Myocyte (in vitro differentiated cells): Measurements from ENCODE around the gene GFAP. TPM values are rescaled to one million over a fixed set of nuclear protein-coding genes. Genes with fewer than 3 reads are reported as not detected.

Experiments
- DNase-seq: peaks from one replicate; pipeline ENCODE4 v3.0.0-alpha.2; 2012; ENCODE audit warnings: low read depth
- total RNA-seq: library from RNA; depleted of rRNA; stranded (reverse); fragments of >200 nt; gene quantifications from 2 replicates; pipeline ENCODE4 v1.2.3, GENCODE V29; 2014

Gene GFAP
- total RNA-seq, 1 donor from 2014 or later, result 2.3 TPM

DNA sequence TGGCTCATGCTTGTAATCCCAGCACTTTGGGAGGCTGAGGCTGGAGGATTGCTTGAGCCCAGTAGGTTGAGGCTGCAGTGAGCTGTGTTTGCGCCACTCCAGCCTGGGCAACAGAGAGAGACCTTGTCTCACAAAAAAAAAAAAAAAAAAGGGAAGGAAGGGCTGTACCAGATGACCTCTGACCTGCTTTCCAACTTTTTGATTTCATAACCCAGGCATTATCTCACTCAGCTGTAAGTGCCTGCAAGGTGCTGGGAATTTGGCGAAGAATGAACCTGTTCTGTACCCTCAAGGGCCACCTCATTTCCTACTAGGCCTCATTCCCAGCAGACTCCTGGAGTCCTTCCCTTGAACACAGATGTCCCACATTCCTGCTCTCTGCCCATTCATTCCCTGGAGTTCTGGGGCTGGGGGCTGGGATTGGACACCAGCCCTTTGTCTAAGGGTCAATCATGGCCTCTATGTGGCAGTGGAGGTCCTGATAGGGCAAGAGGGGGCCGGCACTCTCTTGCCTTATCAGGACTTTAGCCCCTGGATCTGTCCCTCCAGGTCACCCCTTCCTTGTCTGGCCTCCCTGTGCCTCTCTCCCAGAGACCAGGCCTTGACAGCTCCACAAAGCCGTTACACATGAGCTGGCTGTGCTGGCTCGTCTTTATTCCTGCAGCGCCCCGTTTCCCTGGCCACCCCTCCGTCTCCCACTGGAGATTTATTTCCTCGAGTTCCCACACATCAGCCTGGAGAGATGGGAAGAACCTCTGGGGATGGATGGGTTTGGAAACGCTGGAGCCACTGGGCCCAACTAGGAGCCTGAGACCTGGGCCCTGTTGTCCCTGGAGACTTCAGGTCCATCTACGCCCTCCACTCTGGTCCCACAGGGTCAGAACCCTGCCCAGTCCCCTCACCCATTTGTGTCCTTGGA, 821 bp upstream of the GFAP start:
- DNase-seq, result no peak

DNA sequence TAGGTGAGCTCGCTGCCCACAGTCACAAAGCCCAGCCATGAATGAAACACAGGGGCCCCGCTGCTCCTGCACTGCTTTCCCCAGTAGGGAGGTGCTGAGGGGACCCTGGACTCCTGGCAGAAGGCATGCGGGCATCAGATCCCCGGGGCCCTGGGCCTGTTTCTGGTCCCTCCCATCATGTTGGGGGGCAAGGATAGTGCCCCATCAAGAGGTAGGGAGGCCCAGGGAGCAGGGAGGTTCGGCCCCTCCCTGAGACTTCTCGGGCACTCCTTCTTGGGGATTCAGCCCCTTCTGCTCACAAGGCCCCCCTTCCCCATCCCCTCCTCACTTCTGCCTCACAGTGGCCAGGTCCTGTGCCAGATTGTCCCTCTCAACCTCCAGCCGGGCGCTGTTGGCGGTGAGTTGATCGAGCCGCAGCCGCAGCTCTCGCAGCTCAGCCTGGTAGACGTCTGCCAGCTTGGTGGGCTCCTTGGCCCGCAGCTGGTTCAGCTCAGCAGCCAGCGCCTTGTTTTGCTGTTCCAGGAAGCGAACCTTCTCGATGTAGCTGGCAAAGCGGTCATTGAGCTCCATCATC, 515 bp downstream of the GFAP start:
- no peak for DNase-seq

DNA sequence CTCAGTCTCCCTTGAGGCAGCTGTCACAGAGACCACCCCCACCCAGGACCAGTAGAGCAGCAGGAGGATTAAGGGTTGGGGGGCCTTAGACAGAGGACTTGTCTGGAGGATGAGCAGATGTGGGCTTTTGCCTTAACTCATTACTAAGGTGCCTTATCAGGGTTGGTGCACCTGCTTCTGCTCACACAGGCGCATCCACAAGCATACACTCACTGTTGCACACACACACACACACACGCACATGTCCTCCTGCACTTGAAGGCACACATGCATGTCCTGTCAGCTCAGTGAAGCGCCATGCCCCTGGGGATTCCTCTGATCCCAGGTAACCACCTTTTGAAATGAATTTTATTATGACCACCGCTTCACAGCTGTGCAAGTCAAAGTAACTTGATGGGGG, 1.2 kb downstream of the GFAP start:
- no peak for DNase-seq

DNA sequence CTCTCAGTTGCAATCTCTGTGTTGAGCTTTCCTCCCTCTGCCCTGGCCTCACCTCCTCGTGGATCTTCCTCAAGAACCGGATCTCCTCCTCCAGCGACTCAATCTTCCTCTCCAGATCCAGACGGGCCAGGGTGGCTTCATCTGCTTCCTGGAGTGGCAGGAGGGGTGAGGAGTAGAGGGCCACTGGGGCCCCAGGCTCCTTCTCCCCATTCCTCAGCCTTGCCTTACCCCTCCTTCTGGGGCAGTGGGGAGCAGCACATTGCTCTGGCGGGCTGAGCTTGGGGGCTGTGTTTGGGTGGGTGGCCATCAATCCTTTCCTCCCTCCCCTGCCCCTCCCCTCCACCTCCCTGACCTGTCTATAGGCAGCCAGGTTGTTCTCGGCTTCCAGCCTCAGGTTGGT, 1.6 kb downstream of the GFAP start:
- no peak for DNase-seq

DNA sequence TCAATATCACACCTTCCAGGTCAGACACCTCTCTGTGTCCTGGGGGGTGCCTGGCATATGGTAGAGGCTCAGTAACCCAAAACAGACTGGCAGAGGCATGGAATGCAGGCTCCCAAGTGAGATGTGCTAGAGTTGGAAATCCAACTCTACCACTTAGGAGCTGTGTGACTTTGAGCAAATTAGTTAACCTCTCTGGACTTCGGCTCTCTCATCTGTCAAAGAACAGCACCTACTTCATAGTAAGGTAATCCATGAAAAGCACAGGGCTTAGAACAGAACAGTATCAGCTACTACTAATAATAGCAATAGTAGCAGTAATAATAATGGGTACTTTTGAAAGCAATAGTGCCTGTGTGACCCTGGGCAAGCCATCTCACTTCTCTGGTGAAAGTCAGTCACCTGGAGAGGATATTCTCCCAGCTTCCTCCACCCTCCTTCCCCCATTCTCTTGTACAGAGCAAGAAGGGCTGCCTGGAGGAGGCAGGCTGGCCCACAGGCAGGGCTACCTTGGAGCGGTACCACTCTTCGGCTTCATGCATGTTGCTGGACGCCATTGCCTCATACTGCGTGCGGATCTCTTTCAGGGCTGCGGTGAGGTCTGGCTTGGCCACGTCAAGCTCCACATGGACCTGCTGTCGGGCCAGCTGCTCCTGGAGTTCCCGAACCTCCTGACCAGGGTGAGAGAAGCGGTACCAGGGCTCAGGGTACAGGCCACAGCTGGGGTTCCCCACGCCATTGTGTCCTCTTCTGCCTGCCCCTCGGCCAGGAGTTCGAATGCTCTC, 2.3 kb downstream of the GFAP start:
- no peak for DNase-seq

DNA sequence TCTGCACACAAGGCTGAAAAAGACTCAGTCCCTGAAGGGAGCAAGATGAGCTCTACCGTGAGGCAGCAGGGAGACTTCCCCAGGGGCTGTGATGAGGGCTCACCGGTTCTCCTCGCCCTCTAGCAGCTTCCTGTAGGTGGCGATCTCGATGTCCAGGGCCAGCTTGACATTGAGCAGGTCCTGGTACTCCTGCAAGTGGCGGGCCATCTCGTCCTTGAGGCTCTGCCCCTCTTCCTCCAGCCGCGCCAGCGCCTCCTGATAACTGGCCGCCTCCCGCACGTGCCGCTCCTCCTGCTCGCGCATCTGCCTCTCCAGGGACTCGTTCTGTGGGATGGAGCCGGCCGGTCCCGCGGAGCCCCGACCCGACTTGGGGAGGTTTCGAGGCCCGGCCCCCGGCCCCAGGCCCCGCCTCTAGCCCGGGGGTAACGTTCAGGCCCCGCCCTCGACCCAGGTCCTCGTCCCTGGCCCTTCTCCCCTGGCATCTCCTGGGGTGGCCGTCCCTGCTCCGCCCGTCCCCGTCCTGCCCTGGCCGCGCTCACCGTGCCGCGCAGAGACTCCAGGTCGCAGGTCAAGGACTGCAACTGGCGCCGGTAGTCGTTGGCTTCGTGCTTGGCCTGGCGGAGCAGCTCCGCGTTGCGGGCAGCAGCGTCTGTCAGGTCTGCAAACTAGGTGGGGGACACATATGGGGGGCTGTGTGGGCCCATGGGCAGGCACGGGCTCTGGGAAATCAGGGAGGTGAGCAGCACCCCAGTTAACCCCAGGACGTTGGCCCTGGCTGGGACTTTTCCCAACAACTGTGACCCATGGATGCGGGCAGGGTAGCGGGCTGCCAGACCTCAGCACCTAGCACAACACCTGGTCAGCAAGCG, 3.9 kb downstream of the GFAP start:
- DNase-seq, result no peak

DNA sequence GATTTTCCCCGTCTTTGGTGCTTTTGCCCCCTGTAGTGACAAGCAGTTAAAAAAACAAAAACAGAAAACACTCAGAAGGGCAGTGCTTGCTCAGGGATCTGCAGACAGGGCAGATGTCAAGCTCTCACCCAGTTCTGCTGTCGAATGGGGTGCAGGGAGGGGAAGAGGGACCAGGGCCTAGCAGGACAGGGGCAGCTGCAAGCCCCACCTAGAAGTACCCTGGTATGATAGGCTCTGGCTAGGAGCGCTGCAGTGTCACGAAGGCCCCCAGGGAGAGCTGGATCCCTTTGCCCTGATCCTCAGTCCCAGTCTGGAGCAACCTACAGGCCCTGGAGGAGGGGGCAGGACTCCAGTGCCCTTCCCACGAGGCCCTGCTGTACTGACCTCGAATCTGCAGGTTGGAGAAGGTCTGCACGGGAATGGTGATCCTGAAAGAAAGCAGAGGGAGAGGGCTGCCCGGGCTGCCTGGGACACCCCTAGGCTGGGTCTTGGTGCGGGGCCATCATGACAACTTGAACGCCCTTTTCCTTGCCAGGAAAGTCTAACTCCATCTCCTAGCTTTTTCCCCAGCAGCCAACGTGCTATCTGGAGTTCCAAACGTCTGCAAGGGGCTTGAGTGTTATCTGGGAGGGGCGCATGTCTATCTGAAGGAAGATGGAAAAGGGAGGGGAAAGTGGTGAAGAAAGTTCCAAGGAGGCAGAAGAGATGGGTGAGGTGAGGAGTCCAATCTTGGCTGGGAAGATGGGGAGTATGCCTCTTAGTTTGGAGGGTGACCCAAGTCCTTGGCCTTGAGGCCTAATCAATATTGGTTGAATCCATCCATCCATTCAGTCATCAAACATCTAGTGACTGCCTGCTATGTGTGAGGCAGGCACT, 4.8 kb downstream of the GFAP start:
- no peak for DNase-seq

DNA sequence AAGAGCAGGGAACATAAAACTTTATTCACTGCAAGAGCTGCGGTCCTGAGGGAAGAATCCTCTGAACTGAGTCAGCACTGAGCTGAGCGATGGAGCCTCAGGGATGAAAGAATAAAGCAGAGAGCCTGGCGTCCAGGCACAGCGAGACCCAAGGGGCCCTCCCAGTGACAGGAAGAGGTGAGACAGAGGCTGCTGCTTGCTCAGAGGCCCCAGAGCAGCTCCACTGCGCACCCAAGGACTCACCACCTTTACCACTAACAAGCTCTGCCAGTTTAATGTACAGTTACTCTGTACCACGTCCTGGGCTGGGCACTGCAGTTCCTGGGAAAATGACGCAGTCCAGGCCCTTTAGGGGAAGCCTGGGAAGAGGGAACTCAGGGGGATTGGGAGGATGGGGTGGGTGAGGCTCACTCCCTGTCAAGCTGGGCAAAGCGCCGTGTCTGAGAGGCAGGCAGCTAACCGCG, 5.6 kb downstream of the GFAP start:
- DNase-seq, result no peak

DNA sequence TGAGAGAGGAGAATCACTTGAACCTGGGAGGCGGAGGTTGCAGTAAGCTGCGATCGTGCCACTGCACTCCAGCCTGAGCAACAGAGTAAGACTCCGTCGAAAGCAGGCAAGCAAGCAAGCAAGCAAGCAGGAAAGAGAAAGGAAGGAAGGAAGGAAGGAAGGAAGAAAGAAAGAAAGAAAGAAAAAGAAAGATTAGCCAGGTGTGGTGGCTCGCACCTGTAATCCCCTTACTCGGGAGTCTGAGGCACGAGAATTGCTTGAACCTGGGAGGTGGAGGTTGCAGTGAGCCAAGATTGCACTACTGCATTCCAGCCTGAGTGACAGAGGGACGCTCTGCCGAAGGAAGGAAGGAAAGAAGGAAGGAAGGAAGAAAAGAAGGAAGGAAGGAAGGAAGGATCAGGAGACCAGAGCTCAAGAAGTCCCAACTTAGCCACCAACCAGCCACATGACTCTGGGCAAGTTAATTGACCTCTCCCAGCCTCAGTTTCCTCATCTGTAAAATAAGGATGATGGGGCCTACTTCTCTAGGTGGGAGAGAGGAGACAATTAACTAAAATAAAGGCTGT, 6.5 kb downstream of the GFAP start:
- no peak for DNase-seq

DNA sequence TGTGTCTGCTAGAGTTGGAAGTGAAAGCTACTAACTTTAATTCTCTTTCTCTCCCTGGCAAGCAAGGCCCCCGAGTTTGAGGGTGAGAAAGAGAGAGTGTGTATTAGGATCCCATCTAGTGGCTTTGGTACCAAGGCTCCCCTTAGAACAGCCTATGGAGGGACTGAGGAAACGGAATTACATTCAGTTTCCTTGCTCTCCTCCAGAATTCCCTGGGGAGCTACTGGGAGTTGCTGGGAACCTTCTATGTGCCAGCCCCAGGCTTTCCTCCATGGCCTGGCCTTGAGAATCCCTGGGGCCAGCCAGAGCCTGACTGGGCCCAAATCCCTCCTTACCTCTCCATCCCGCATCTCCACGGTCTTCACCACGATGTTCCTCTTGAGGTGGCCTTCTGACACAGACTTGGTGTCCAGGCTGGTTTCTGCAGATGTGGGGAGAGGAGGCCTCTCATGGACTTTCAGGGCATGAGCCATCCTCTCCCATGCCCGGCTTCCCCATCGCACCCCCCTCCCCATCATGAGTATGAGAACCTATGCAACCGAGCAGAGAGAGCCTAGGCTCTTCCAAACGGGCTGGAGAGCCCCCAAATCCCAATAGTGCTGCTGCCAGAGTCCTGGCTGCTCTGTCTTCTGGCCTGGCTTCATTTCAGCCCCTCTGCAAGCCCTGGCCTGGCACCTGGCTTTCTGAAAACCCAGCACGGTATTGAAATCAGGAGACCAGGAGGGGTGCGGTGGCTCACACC, 7.4 kb downstream of the GFAP start:
- no peak for DNase-seq

DNA sequence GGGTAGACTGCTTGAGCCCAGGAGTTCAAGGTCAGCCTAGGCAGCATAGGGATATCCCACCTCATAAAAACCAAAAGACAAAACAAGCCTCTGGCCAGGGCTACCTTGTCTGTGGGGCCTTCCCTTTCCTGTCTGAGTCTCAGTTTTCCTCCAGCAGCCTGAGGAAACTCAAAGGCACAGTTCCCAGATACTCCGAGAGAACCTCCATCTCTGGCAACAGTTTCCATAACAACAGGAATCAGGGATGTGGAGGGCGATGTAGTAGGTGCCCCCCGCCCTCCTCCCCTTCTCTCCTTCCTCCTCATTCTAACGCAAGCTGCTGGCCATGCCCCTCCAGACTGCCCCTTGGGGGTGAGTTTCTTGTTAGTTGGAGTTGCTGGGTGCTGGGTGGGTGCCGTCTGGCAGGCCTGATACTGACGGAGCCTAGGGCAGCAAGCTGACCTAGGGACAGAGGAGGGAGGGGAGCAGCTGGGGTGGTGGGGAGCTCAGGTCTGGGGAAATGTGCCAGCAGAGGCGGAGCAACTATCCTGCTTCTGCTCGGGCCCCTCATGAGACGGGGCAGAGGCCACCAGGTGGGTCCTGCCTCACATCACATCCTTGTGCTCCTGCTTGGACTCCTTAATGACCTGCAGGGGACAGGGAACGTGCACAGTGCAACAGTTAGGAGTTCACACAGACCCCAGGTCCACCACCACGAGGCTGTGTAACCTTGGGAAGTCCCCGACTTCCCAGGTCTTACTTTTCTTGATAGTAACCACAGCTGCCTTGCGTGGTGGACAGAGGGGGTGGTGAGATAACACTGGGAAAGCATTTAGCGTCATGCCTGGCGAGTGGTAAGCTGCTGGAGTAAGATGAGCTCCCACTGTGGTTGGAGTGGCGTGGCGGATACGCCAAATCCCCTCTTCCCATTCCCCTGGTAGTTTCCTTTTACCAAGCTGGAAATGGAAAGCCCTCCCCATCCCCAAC, 8.3 kb downstream of the GFAP start:
- DNase-seq, result peak; percentile 35

DNA sequence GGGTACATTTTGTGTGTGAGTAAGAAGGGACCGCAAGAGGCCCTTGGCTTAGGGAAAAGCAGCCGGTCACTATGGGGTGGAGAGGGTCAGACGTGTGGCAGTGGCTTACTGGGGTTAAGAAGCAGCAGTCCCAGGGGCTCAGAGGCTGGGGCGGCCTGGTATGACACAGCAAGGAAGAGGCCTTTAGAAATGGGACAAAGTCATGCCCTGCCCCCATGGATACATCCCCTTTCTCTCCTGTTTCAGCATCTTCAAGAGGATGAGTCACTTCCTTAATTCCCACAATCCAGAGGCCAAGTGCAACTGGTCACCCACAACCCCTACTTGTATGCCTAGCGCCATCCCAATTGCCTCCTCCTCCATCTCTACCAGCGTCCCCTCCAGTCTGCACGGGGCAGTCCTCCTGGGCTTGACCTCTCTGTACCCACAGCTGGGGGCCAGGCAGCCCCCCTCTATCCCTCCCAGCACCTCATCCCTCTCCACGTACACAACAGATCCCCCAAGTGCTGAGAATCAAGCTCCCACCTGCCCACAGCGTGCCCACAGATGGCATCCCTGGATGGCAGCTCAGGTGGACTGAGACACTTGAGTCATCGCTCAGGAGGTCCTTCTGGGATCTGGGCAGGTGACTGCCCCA, 9.2 kb downstream of the GFAP start:
- peak; percentile 74 for DNase-seq

DNA sequence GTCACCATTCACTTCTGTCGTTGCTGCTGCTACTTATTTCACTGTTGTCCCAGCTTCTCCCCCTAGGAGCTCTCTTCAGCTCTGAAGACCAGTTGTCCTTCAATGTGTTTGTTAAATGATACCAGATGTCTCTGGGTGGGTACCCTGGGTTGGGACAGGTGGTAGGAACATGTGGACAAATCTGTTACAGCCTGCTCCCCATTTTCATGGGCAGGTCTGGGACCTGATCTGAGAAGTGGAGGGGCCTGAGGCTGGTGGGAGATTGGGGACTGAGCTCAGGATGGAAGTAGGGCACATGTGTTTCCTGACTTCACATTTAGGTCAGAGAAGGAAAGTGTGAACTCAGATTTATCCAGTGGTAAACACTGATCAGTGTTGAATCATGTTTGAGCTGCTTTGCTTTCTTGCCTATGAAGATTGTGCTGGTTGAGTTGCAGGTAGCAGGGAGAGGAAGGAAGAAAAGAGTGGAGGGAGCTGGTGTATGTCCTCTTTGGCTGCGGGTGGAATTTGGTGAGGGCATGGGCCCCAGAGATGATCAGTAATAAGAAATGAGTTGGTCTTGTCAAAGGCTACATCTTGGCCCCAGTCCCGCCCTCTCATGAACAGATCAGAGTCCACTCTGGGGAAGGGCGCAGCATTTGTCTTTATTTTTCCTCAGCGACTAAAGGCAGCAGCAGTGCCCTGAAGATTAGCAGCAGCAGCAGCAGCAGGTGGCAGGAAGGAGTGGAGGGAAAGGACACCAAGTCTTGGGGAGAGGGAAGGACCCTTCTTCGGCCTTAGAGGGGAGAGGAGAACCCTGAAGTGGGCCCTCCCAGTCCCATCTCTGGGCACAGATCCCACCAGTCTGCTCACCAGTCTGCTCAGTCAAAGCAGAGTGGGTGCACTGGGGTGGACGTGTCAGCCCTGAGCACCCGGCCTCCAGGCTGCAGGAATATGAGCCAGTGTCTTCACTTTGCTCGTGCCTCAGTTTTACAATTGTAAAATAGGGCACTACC, 10.0 kb downstream of the GFAP start:
- peak; percentile 67 for DNase-seq

DNA sequence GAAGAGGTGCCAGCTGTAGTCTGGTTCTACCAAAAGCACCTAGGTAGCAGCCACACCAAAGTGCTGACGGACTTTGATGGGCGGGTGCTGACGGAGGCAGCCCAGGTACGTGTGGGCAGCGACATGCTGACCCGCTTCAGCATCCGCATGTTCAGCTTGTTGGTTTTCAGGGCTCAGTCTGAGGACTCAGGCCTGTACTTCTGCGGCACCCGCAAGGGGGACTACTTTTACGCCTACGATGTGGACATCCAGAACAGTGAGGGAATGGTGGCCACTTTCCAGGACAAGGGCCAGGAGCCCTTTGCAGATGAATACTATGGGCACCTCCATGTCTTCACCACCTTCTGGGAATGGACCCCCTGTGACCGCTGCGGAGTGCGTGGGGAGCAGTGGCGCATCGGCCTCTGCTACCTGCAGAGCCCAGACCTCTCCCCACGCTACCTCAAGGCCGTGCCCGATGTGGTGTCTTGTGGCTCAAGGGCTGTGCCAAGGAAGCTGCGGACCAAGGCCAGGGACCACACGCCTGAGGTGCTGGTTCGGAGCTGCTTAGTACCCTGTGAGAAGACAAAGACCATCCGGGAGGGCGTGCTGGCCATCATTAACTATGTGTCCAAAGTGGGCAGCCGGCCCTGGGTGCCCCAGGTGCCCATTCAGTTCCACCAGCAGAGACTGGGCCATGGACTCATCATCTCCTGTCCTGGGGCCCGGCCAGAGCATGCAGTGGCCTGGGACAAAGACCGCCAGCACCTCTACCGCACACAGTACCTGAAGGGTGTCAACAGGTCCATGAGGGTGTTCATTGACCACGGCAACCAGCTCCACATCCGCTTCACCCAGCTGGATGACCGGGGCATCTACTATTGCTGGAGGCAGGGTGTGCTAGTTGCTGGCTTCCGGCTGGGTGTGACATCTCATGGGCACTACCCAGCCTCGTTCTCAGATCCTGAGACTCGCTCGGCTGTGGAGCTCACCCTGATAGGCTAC, 11.0 kb downstream of the GFAP start:
- no peak for DNase-seq
